GM19324 (cell line): Measurements from ENCODE around the gene ZNF550.
A peak's percentile ranks its signal among the peaks of the same experiment; 100 is the strongest.

ENCODE experiments used
- ATAC-seq: cut with Tn5 transposase; IDR thresholded peaks from one replicate; pipeline ENCODE4 v1.9.1; 2021; ENCODE audit warnings: mild to moderate bottlenecking, moderate library complexity; ENCODE audit not compliant: unreplicated experiment, low FRiP score

ZNF550 gene

GRCh38 chr19:57559404-57560025 lies at the start of gene ZNF550:
Gene ZNF550 (minus strand): TSS chr19:57559863. CDS start chr19:57559682, 181 bp downstream.
- ATAC-seq, result peak; percentile 99

- ATAC-seq, result no peak
Measured at GRCh38 chr19:57606931-57607330, 47.3 kb upstream of the ZNF550 start.

GRCh38 chr19:57599761-57600383 lies 40.2 kb upstream of the ZNF550 start, which contains the start of gene ZNF530:
Gene ZNF530 (plus strand): TSS chr19:57599885. CDS start chr19:57604346, 4,461 bp downstream.
- ATAC-seq, result peak; percentile 90

GRCh38 chr19:57599377-57599760 lies 39.7 kb upstream of the ZNF550 start:
- peak; percentile 12 for ATAC-seq

DNA sequence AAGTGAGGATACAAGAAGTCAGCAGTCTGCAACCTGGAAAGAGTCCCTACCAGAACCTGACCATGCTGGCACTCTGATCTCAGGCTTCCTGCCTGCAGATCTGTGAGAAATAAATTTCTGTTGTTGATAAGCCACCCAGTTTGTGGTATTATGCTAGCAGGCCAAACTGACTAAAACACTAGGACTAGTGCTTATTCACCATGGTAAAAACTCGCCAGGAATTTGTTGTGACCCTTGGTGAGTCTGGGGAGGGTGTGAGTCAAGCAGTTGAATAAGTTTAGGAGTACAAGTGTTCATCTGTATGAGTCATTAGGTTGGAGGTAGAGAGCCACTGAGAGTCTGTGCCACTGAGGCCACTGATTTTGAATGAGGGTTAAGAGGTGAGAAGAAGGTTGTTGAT lies 27.9 kb upstream of the ZNF550 start:
- ATAC-seq, result no peak

- ATAC-seq, result peak; percentile 71
Measured at GRCh38 chr19:57583521-57584416, 24.1 kb upstream of the ZNF550 start, which contains the start of gene ZIK1. Gene ZIK1 (plus strand): TSS chr19:57584145. CDS start chr19:57584357, 212 bp downstream.

- no peak for ATAC-seq
Measured at GRCh38 chr19:57583104-57583520, 23.4 kb upstream of the ZNF550 start.

GRCh38 chr19:57578487-57579205 lies 19.0 kb upstream of the ZNF550 start, which contains the start of gene ZNF416:
Gene ZNF416 (minus strand): TSS chr19:57578911. CDS start chr19:57578704, 207 bp downstream.
- peak; percentile 98 for ATAC-seq

GRCh38 chr19:57576661-57577060 lies 17.0 kb upstream of the ZNF550 start:
- no peak for ATAC-seq

DNA sequence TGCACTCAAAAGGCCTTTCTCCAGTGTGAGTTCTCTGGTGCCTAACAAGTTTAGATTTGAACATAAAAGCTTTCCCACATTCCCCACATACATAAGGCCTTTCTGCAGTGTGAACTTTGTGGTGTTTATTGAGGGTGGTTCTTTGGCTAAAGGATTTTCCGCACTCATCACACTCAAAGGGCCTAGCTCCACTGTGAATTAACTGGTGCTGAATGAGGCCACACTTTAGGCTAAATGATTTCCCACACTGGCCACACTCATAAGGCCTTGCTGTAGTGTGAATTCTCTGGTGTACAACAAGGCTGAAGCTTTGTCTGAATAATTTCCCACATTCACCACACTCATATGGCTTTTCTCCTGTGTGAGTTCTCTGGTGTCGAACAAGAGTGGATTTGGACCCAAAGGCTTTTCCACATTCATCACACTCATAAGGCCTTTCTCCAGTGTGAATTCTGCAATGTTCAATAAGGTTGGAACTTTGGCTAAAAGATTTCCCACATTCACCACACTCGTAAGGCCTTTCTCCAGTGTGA lies 12.8 kb upstream of the ZNF550 start:
- no peak for ATAC-seq

DNA sequence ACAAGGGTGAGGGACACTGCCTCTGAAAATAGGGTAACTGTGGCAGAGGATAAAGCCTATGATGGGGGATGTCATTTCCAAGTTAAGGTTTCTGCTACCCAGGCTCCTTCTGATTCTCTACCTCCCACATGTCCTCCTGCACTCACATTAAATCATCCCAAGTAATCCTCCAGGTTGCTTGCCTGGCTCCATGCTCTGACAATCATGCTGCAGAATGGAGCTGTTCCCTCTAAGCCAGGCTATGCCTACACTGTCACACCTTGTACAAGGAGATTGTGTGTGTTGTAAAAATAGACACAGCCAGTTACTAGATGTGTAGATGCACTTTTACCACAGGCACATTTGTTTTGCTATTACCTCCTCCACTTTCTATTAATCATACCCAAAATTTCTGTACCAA lies 11.0 kb upstream of the ZNF550 start:
- no peak for ATAC-seq

- no peak for ATAC-seq
Measured at GRCh38 chr19:57566396-57567265, 7.0 kb upstream of the ZNF550 start.

- no peak for ATAC-seq
Measured at GRCh38 chr19:57563547-57563946, 3.9 kb upstream of the ZNF550 start.

DNA sequence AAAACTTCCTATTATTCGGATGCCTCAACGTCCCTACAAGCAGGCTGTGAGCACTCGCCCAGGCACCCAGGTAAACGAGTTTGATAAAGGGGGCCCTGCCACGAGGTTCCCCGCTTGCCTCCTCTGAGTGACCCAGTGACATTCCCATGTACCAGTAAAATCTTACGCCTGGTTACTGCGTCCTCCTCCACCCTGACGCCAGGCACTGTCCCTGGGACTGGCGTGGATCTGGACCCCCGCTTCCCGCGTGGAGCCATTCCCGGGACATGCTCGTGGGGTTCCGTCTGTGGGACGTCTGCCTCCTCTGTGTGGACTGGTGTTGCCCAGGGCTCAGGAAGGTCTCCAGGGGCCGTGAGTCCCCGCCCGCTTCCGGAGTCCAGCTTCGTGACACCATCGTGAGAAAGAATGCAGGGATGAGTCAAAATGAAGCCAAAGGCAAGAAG lies 407 bp upstream of the ZNF550 start:
- ATAC-seq, result peak; percentile 7

DNA sequence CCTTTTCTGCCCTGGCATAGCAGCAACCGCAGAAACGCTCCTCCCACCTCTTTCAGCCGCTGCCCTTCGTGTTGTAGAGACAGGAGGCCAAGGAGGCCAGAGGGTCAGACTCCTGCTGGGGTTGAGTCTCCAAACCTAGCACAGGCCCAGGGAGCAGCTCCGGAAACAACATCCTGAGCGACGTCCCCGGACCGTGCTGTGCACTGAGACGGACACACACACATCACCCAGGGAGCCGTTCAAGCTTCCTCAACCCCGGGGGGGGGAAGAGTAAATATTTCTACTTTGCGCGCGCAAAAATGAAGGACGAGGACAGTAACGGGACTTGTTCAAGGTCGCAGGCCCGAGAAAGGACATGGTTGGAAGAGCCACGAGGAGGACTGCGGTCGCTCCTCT lies 657 bp downstream of the ZNF550 start:
- no peak for ATAC-seq

DNA sequence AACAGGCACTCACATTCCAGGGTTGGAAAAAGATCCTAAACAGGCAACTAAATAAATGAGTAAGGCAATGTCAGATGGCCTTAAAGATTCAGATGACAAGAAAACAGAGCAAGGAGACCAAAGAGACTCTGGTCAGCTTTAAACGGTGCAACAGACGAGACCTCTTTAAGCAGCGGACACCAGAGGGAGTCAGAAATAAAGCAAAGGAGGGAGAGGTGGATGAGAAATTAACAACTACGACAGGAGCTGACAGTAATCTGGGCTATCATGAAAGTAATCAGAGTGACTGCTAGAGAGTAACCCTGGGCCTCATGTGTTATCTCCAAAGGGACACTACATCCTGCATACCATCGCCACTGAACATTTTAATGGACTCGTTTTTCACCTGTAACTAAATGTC lies 1.1 kb downstream of the ZNF550 start:
- ATAC-seq, result no peak

DNA sequence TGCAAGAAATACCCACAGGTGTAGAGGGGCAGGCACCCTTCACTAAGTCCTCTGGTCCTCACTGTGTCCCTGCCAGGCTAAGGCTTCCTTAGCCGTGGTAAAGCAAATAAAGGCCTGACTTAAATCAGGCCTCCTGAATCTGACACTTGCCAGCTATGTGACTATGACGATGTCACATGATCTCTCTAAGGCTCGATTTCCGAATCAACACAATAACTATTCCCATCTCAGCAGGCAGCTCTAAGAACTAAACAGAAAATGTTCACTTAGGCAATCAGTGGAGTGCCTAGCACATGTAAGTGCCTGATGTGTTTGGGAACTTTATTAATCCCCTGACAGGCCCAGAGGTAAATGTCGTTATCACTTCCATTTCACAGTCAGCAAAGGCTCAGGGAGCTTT lies 2.0 kb downstream of the ZNF550 start:
- no peak for ATAC-seq

DNA sequence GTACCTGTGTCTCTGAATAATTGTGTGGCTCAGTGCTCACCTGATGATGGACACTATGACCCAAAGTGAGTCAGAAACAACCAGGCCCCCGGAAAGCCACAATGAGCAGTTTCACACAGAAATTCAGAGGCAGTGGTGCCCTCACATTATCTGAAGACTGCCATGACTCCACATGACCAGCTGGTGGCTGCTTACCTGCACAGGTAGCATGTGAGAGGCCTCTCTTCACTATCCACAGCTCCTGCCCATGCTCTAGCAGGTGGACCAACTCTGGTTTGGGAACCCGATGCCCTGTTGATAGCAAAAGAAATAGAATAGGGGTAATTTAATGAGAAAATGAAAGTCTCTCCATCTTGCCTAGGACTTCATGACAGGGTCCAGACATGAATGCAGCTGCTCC lies 7.2 kb downstream of the ZNF550 start:
- ATAC-seq, result no peak

- no peak for ATAC-seq
Measured at GRCh38 chr19:57546513-57546912, 13.2 kb downstream of the ZNF550 start.
